HepG2 (cell line): ENCODE results near the gene KCNAB1. TPM values are rescaled to one million over a fixed set of nuclear protein-coding genes. Genes with fewer than 3 reads are reported as not detected.

ENCODE experiments used
- ATAC-seq: fragments of 200-7000 bp; cut with Tn5 transposase; 3 replicates; pipeline ENCODE4 v1.9.1; 2020; ENCODE audit warnings: mild to moderate bottlenecking, moderate library complexity
- BruUV-seq: library from RNA; stranded (reverse); fragments of 400-500 nt; replicated peaks from 2 replicates; lab custom pipeline; 2021; lab: Mats Ljungman, UMichigan
- CTCF ChIA-PET: fragments of 300-600 bp; formaldehyde crosslinking; extraction: SDS; loops from one replicate; lab custom pipeline; 2021; ENCODE audit warnings: low total read pairs, inconsistent platforms, low intra/inter-chr PET ratio; lab: Yijun Ruan, JAX
- POLR2A ChIA-PET: fragments of 350-600 bp; sonication (Branson Sonifier 250); formaldehyde crosslinking; loops from one replicate; lab custom pipeline; 2020; ENCODE audit warnings: antibody characterized with exemption, inconsistent platforms; lab: Yijun Ruan, JAX
- DNase-seq: peaks from one replicate; pipeline ENCODE4 v3.0.0-alpha.2; 2015; ENCODE audit warnings: low spot score
- FAIRE-seq: peaks from 3 replicates; lab custom pipeline; 2011; peaks lifted over from hg19 to GRCh38; lab: Jason Lieb, UNC
- H2AFZ ChIP-seq: one replicate; pipeline ENCODE4 v1.6.1; 2011; ENCODE audit warnings: low read length, inconsistent platforms
- H3K27ac ChIP-seq: fragments of 300-600 bp; 3 replicates; pipeline ENCODE4 v1.8.0; 2011; ENCODE audit warnings: mixed run types, mild to moderate bottlenecking, mixed read lengths, low read length, inconsistent platforms; ENCODE audit not compliant: insufficient read depth; ENCODE audit errors: extremely low read length
- H3K27me3 ChIP-seq, 2 experiments: fragments of 200-600 bp in 1 of 2; 2 replicates in 1 of 2; 3 replicates in 1 of 2; pipeline versions ENCODE4 v1.6.0 to v1.8.0; 2011; ENCODE audit warnings: low read length in 2 of 2, mild to moderate bottlenecking in 2 of 2, moderate library complexity in 2 of 2, inconsistent platforms in 1 of 2; ENCODE audit not compliant: insufficient read depth in 2 of 2, control insufficient read depth in 1 of 2
- H3K36me3 ChIP-seq, 2 experiments: fragments of 200-600 bp in 1 of 2; replicated peaks in 1 of 2; 2 replicates in 1 of 2; 3 replicates in 1 of 2; pipeline versions ENCODE4 v1.5.1 to v1.8.0; 2011; ENCODE audit warnings: low read length in 2 of 2, inconsistent platforms in 1 of 2; ENCODE audit not compliant: insufficient read depth in 2 of 2, control insufficient read depth in 1 of 2
- H3K4me1 ChIP-seq: 2 replicates; pipeline ENCODE4 v1.5.1; 2012; ENCODE audit warnings: low read length, inconsistent platforms; ENCODE audit not compliant: insufficient read depth
- H3K4me2 ChIP-seq: 2 replicates; pipeline ENCODE4 v1.6.0; 2011; ENCODE audit warnings: low read depth, low read length, inconsistent platforms
- H3K4me3 ChIP-seq, 3 experiments: fragments of 200-600 bp in 1 of 3; sonication (generic), shearing (Covaris generic) in 1 of 3; replicated peaks in 1 of 3; 2 replicates each; pipeline ENCODE4 v1.5.1; 2011 to 2016; ENCODE audit warnings: low read length in 3 of 3, inconsistent platforms in 2 of 3, low read depth in 2 of 3, mild to moderate bottlenecking in 2 of 3, control low read depth in 1 of 3, mixed read lengths in 1 of 3; ENCODE audit not compliant: insufficient read depth in 1 of 3
- H3K79me2 ChIP-seq: one replicate; pipeline ENCODE4 v1.6.1; 2011; ENCODE audit warnings: low read length, inconsistent platforms; ENCODE audit not compliant: insufficient read depth
- H3K9ac ChIP-seq: 2 replicates; pipeline ENCODE4 v1.6.0; 2011; ENCODE audit warnings: mild to moderate bottlenecking, low read depth, low read length, inconsistent platforms; ENCODE audit not compliant: insufficient read depth
- H3K9me3 ChIP-seq: 2 replicates; pipeline ENCODE4 v1.5.1; 2012; ENCODE audit warnings: mild to moderate bottlenecking, low read length
- H4K20me1 ChIP-seq: 2 replicates; pipeline ENCODE4 v1.6.0; 2011; ENCODE audit warnings: inconsistent platforms, mild to moderate bottlenecking, low read length, moderate library complexity; ENCODE audit not compliant: insufficient read depth
- PRDM10 ChIP-seq: sonication (generic); formaldehyde crosslinking; IDR thresholded peaks from 2 replicates; pipeline ENCODE4 v1.4.0; 2020; ENCODE audit warnings: low read depth, missing genetic modification reagents
- STAT5B ChIP-seq: sonication (generic); formaldehyde crosslinking; IDR thresholded peaks from 2 replicates; pipeline ENCODE4 v1.4.0; 2020; ENCODE audit warnings: missing genetic modification reagents
- TSC22D2 ChIP-seq: sonication (generic); formaldehyde crosslinking; IDR thresholded peaks from 2 replicates; pipeline ENCODE4 v1.5.1; 2020; ENCODE audit warnings: missing genetic modification reagents, mild to moderate bottlenecking, borderline replicate concordance
- ZBTB40 ChIP-seq, 2 experiments: fragments of 450-650 bp in 1 of 2; sonication (generic) in 1 of 2; formaldehyde crosslinking in 1 of 2; IDR thresholded peaks; 2 replicates each; pipeline versions ENCODE4 v1.6.1 to v1.8.0; 2016 to 2022; ENCODE audit warnings: antibody characterized with exemption in 1 of 2, mild to moderate bottlenecking in 1 of 2, missing genetic modification reagents in 1 of 2
- ZNF292 ChIP-seq: sonication (generic); formaldehyde crosslinking; IDR thresholded peaks from 2 replicates; pipeline ENCODE4 v1.8.1; 2022; ENCODE audit warnings: mild to moderate bottlenecking, low read depth, missing genetic modification reagents, borderline replicate concordance
- ZNF678 ChIP-seq: sonication (generic); formaldehyde crosslinking; IDR thresholded peaks from 2 replicates; pipeline ENCODE4 v1.4.0; 2020; ENCODE audit warnings: mild to moderate bottlenecking, missing genetic modification reagents
- ZNF747 ChIP-seq: sonication (generic); formaldehyde crosslinking; IDR thresholded peaks from 2 replicates; pipeline ENCODE4 v1.8.1; 2023; ENCODE audit warnings: missing genetic modification reagents, mild to moderate bottlenecking, borderline replicate concordance
- ZNF766 ChIP-seq: sonication (generic); formaldehyde crosslinking; IDR thresholded peaks from 2 replicates; pipeline ENCODE4 v1.5.0; 2020; ENCODE audit warnings: missing genetic modification reagents, borderline replicate concordance
- WGBS: methylation state at CpG from one replicate; pipeline ENCODE4 v1.1.6; 2017; ENCODE audit warnings: low lambda C conversion rate; 5-methylcytosine and 5-hydroxymethylcytosine counted together
- in situ Hi-C: cut with HindIII; loops from 2 replicates; pipeline ENCODE4 v1.10.0; 2017; ENCODE audit warnings: low pct_unique_long_range_greater_than_20kb; ENCODE audit not compliant: extremely low pct_ligation_motif_present
- intact Hi-C: fragments of 100-400 bp; cut with micrococcal nuclease; formaldehyde crosslinking; loops from one replicate; pipeline ENCODE4 v1.10.0; 2022; ENCODE audit not compliant: unreplicated experiment
- polyA plus RNA-seq, 8 experiments: library from polyadenylated mRNA; depleted of rRNA in 3 of 8; stranded (reverse) in 7 of 8; unstranded in 1 of 8; fragments of >200 nt; fragmentation: Illumina TruSeq in 4 of 8; extraction: Trizol in 4 of 8; gene quantifications; 2 replicates each; pipeline versions ENCODE4 v1.2.1 to v1.2.3, GENCODE V29; 2011 to 2016; ENCODE audit warnings: low read depth in 4 of 8, missing spikeins in 1 of 8, mixed read lengths in 1 of 8; ENCODE audit not compliant: insufficient read depth in 1 of 8
- total RNA-seq, 5 experiments: library from RNA; depleted of rRNA; stranded (reverse); fragments of >200 nt; fragmentation: Illumina TruSeq; extraction: Trizol; gene quantifications; 2 replicates each; pipeline ENCODE4 v1.2.3, GENCODE V29; 2016; ENCODE audit warnings: low read depth in 1 of 5
- TF ChIP-seq, protein P1 (sequence below): sonication (generic); formaldehyde crosslinking; IDR thresholded peaks from 2 replicates; pipeline ENCODE4 v1.4.0; 2020; ENCODE audit warnings: missing genetic modification reagents

Gene KCNAB1
- total and polyA plus RNA-seq, 2 of the 13 experiments (the other 11 are each of a cell fraction or from before 2014, with no cell fraction given): not detected

DNA sequence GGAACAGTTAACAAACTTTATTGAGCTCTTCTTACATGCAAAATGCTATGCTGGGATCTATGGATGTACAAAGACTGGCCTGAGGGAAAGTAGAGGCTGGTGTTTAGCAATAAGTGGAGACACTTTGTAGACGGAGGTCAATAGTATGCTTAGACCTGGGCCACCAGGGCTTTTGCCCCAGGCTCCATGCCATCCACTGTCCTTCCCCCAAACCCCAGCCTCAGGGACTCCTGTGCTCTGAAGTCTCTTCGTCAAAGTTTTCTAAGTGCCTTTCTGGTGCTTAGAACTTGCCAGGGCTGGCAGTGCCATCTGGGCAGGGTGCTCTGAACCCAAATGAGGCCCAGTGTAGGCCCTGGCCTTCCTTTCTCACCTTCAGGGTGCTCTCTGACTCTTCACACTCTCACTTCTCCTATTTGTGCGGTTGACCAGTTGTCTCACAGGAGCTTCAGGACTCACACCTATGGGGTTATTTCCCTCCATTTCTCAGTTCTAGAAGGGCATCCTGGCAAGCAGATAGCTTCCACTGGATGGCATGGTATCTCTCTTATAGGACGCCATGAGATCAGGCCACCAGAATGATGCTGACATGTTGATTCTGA is 21.8 kb upstream of the KCNAB1 start:
- H3K4me3 ChIP-seq: no peak overlapping the region
- FAIRE-seq (no peak), ATAC-seq (no peak), DNase-seq (no peak)
- H3K36me3 ChIP-seq: no peaks in the 10 kb centered on the region
- no peak overlapping the region for H3K9ac ChIP-seq
- ChIA-PET CTCF (no interaction called here), POLR2A (no interaction called here)
- no peaks in the 10 kb centered on the region for H3K79me2 ChIP-seq
- no peak overlapping the region for H2AFZ ChIP-seq
- H3K27me3 ChIP-seq: no peaks in the 10 kb centered on the region
- intact Hi-C loops: no loop called here
- no peaks in the 10 kb centered on the region for H4K20me1 ChIP-seq
- peaks cover 6% of the 10 kb centered on the region for H3K4me1 ChIP-seq
- 33% methylated on average over 3 of the region's 4 CpGs for WGBS
- in situ Hi-C loops: no loop called here
- no peaks in the 10 kb centered on the region for H3K9me3 ChIP-seq
- no peak overlapping the region for H3K27ac ChIP-seq
- H3K4me2 ChIP-seq: no peak overlapping the region
- BruUV-seq: no TSS peak
- no peak for TF ChIP-seq STAT5B
- TF ChIP-seq ZNF292: no peak
- TF ChIP-seq, protein P1, sequence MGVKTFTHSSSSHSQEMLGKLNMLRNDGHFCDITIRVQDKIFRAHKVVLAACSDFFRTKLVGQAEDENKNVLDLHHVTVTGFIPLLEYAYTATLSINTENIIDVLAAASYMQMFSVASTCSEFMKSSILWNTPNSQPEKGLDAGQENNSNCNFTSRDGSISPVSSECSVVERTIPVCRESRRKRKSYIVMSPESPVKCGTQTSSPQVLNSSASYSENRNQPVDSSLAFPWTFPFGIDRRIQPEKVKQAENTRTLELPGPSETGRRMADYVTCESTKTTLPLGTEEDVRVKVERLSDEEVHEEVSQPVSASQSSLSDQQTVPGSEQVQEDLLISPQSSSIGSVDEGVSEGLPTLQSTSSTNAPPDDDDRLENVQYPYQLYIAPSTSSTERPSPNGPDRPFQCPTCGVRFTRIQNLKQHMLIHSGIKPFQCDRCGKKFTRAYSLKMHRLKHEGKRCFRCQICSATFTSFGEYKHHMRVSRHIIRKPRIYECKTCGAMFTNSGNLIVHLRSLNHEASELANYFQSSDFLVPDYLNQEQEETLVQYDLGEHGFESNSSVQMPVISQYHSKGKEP (CRISPR knock-in tag): no peak
- no peak for TF ChIP-seq ZNF766 (CRISPR knock-in tag)
- TF ChIP-seq ZNF747 (CRISPR knock-in tag): no peak
- no peak for TF ChIP-seq PRDM10 (CRISPR knock-in tag)
- no peak for TF ChIP-seq TSC22D2 (CRISPR knock-in tag)
- TF ChIP-seq ZNF678 (CRISPR knock-in tag): no peak
- no peak for TF ChIP-seq ZBTB40 (IDR thresholded peaks at IDR 0.05)
- TF ChIP-seq ZBTB40 (CRISPR knock-in tag; IDR thresholded peaks at IDR 0.05): no peak
